ENCODE data around the gene FOXL1.

DNA sequence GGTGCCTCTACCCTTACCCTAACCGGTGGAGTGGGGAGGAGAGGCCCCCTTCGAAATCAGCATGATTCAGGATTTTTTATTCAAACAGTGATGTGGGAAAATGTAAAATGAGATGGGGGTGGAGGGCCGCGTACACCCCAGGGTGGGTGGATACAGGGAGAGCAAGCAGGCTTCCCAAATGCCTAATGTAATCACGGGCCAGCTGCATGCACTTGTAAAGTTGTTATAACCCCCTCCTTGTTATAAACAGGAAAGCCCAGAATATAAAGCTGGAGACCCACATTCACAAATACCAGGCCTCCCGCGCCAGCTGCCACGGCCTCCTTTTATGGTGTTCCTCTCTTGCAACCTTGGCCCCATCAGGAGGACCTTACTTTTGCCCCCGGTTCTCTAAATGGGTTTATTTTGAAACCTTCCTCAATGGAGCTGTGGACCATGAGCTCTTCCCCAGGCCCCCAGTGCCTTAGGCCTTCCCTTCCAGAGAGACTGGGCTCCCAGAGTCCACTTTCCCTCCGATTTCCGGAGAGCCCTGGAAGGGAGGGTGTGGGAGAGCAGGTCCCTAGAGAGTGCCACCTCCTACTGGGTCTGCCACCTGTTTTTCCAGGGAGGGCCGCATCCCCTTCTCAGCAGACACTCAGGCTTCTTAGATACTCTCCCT lies 906 bp upstream of the FOXL1 start:
- TF ChIP-seq, protein P1, sequence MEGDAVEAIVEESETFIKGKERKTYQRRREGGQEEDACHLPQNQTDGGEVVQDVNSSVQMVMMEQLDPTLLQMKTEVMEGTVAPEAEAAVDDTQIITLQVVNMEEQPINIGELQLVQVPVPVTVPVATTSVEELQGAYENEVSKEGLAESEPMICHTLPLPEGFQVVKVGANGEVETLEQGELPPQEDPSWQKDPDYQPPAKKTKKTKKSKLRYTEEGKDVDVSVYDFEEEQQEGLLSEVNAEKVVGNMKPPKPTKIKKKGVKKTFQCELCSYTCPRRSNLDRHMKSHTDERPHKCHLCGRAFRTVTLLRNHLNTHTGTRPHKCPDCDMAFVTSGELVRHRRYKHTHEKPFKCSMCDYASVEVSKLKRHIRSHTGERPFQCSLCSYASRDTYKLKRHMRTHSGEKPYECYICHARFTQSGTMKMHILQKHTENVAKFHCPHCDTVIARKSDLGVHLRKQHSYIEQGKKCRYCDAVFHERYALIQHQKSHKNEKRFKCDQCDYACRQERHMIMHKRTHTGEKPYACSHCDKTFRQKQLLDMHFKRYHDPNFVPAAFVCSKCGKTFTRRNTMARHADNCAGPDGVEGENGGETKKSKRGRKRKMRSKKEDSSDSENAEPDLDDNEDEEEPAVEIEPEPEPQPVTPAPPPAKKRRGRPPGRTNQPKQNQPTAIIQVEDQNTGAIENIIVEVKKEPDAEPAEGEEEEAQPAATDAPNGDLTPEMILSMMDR (IDR thresholded peaks at IDR 0.05) = no peak
- TF ChIP-seq POLR2A (IDR thresholded peaks at IDR 0.05) = no peak
